HEK293 (cell line): ENCODE results near the gene FSD1.

ENCODE experiments used
- CTCF ChIA-PET: fragments of 350-600 bp; formaldehyde crosslinking; extraction: SDS; loops from one replicate; lab custom pipeline; 2021; ENCODE audit warnings: antibody characterized with exemption; lab: Yijun Ruan, JAX
- POLR2A ChIA-PET: fragments of 300-600 bp; formaldehyde crosslinking; extraction: SDS; loops from one replicate; lab custom pipeline; 2020; ENCODE audit warnings: antibody characterized with exemption, inconsistent platforms; lab: Yijun Ruan, JAX
- H3K27ac ChIP-seq: fragments of 200-500 bp; sonication (Bioruptor generic); 2 replicates; pipeline ENCODE4 v1.5.1; 2014; ENCODE audit warnings: low read depth, low read length, control low read depth, inconsistent platforms; ENCODE audit errors: extremely low read depth
- H3K36me3 ChIP-seq, 2 experiments: fragments of 200-500 bp in 1 of 2; sonication (Bioruptor generic) in 1 of 2; 1 replicate in 1 of 2; 2 replicates in 1 of 2; pipeline ENCODE4 v1.5.1; 2014 to 2017; ENCODE audit warnings: inconsistent platforms in 2 of 2, low read length in 2 of 2; ENCODE audit not compliant: control insufficient read depth in 2 of 2, insufficient read depth in 1 of 2
- H3K4me1 ChIP-seq: fragments of 200-500 bp; sonication (Bioruptor generic); 2 replicates; pipeline ENCODE4 v1.5.1; 2014; ENCODE audit warnings: mild to moderate bottlenecking, low read length, inconsistent platforms; ENCODE audit not compliant: control insufficient read depth, insufficient read depth
- H3K4me3 ChIP-seq: 2 replicates; pipeline ENCODE4 v1.5.1; 2011; ENCODE audit warnings: low read depth, mild to moderate bottlenecking, control low read depth, low read length, moderate library complexity
- H3K9me3 ChIP-seq: fragments of 200-500 bp; sonication (Bioruptor generic); 2 replicates; pipeline ENCODE4 v1.5.1; 2014; ENCODE audit warnings: low read depth, low read length, inconsistent platforms; ENCODE audit not compliant: control insufficient read depth, insufficient read depth
- KLF1 ChIP-seq: fragments of 450-650 bp; formaldehyde crosslinking; IDR thresholded peaks from 2 replicates; pipeline ENCODE4 v1.5.1; 2016; ENCODE audit warnings: missing biosample characterization, missing genetic modification characterization
- KLF9 ChIP-seq: fragments of 450-650 bp; formaldehyde crosslinking; IDR thresholded peaks from 2 replicates; pipeline ENCODE4 v1.5.1; 2016; ENCODE audit warnings: missing biosample characterization, missing genetic modification characterization, low read depth
- REPIN1 ChIP-seq: fragments of 450-650 bp; formaldehyde crosslinking; IDR thresholded peaks from 2 replicates; pipeline ENCODE4 v1.5.1; 2017; ENCODE audit warnings: missing biosample characterization, missing genetic modification characterization, low read depth
- SCRT1 ChIP-seq: fragments of 450-650 bp; formaldehyde crosslinking; IDR thresholded peaks from 2 replicates; pipeline ENCODE4 v1.5.1; 2016; ENCODE audit warnings: missing biosample characterization, missing genetic modification characterization, borderline replicate concordance
- SP7 ChIP-seq: fragments of 450-650 bp; formaldehyde crosslinking; IDR thresholded peaks from 2 replicates; pipeline ENCODE4 v1.5.1; 2016; ENCODE audit warnings: missing biosample characterization, missing genetic modification characterization
- TRIM28 ChIP-seq: IDR thresholded peaks from 2 replicates; pipeline ENCODE4 v1.6.1; 2011; ENCODE audit warnings: low read length, control low read depth, borderline replicate concordance
- ZBTB17 ChIP-seq: fragments of 450-650 bp; formaldehyde crosslinking; IDR thresholded peaks from 2 replicates; pipeline ENCODE4 v1.5.1; 2016; ENCODE audit warnings: missing biosample characterization, missing genetic modification characterization
- ZFP41 ChIP-seq: fragments of 450-650 bp; formaldehyde crosslinking; IDR thresholded peaks from 2 replicates; pipeline ENCODE4 v1.5.1; 2016; ENCODE audit warnings: missing biosample characterization, missing genetic modification characterization, borderline replicate concordance
- ZNF10 ChIP-seq: fragments of 450-650 bp; formaldehyde crosslinking; IDR thresholded peaks from 2 replicates; pipeline ENCODE4 v1.5.1; 2017; ENCODE audit warnings: missing biosample characterization, missing genetic modification characterization
- ZNF112 ChIP-seq: fragments of 450-650 bp; formaldehyde crosslinking; IDR thresholded peaks from 2 replicates; pipeline ENCODE4 v1.5.0; 2017; ENCODE audit warnings: missing biosample characterization, missing genetic modification characterization
- ZNF138 ChIP-seq: fragments of 450-650 bp; formaldehyde crosslinking; IDR thresholded peaks from 2 replicates; pipeline ENCODE4 v1.5.1; 2016; ENCODE audit warnings: missing biosample characterization, missing genetic modification characterization, borderline replicate concordance
- ZNF239 ChIP-seq: fragments of 450-650 bp; formaldehyde crosslinking; IDR thresholded peaks from 2 replicates; pipeline ENCODE4 v1.5.1; 2016; ENCODE audit warnings: missing biosample characterization, missing genetic modification characterization
- ZNF404 ChIP-seq: fragments of 450-650 bp; formaldehyde crosslinking; IDR thresholded peaks from 2 replicates; pipeline ENCODE4 v1.5.1; 2017; ENCODE audit warnings: missing biosample characterization, missing genetic modification characterization
- ZNF530 ChIP-seq: fragments of 450-650 bp; formaldehyde crosslinking; IDR thresholded peaks from 2 replicates; pipeline ENCODE4 v1.5.1; 2016; ENCODE audit warnings: low read depth, missing biosample characterization, missing genetic modification characterization
- ZNF555 ChIP-seq: fragments of 450-650 bp; formaldehyde crosslinking; conservative IDR thresholded peaks from 2 replicates; pipeline ENCODE4 v1.5.1; 2017; ENCODE audit warnings: missing biosample characterization, mild to moderate bottlenecking, missing genetic modification characterization, inconsistent platforms
- ZNF571 ChIP-seq: fragments of 450-650 bp; formaldehyde crosslinking; IDR thresholded peaks from 2 replicates; pipeline ENCODE4 v1.5.0; 2017; ENCODE audit warnings: missing biosample characterization, missing genetic modification characterization
- ZNF600 ChIP-seq: fragments of 450-650 bp; formaldehyde crosslinking; IDR thresholded peaks from 2 replicates; pipeline ENCODE4 v1.5.1; 2016; ENCODE audit warnings: missing biosample characterization, missing genetic modification characterization
- ZNF776 ChIP-seq: fragments of 450-650 bp; formaldehyde crosslinking; IDR thresholded peaks from 2 replicates; pipeline ENCODE4 v1.5.0; 2017; ENCODE audit warnings: missing biosample characterization, missing genetic modification characterization, borderline replicate concordance
- ZNF830 ChIP-seq: fragments of 450-650 bp; IDR thresholded peaks from 2 replicates; pipeline ENCODE4 v1.5.0; 2018; ENCODE audit warnings: missing biosample characterization, missing genetic modification characterization, low read depth, mild to moderate bottlenecking, moderate library complexity
- ZSCAN30 ChIP-seq: fragments of 450-650 bp; IDR thresholded peaks from 2 replicates; pipeline ENCODE4 v1.5.1; 2018; ENCODE audit warnings: missing biosample characterization, mild to moderate bottlenecking, missing genetic modification characterization, moderate library complexity
- TF ChIP-seq, protein P1 (sequence below): fragments of 450-650 bp; formaldehyde crosslinking; IDR thresholded peaks from 2 replicates; pipeline ENCODE4 v1.5.1; 2016; ENCODE audit warnings: missing biosample characterization, missing genetic modification characterization, borderline replicate concordance
- TF ChIP-seq, protein P2 (sequence below): fragments of 450-650 bp; formaldehyde crosslinking; IDR thresholded peaks from 2 replicates; pipeline ENCODE4; 2016; ENCODE audit warnings: missing biosample characterization, missing genetic modification characterization
- TF ChIP-seq, protein P3 (sequence below): fragments of 450-650 bp; formaldehyde crosslinking; IDR thresholded peaks from 2 replicates; pipeline ENCODE4 v1.5.1; 2016; ENCODE audit warnings: missing biosample characterization, missing genetic modification characterization
- TF ChIP-seq, protein P4 (sequence below): fragments of 450-650 bp; formaldehyde crosslinking; IDR thresholded peaks from 2 replicates; pipeline ENCODE4 v1.5.1; 2016; ENCODE audit warnings: missing biosample characterization, missing genetic modification characterization
- TF ChIP-seq, protein P5 (sequence below): fragments of 450-650 bp; formaldehyde crosslinking; IDR thresholded peaks from 2 replicates; pipeline ENCODE4 v1.5.1; 2017; ENCODE audit warnings: missing biosample characterization, missing genetic modification characterization

FSD1 gene

DNA sequence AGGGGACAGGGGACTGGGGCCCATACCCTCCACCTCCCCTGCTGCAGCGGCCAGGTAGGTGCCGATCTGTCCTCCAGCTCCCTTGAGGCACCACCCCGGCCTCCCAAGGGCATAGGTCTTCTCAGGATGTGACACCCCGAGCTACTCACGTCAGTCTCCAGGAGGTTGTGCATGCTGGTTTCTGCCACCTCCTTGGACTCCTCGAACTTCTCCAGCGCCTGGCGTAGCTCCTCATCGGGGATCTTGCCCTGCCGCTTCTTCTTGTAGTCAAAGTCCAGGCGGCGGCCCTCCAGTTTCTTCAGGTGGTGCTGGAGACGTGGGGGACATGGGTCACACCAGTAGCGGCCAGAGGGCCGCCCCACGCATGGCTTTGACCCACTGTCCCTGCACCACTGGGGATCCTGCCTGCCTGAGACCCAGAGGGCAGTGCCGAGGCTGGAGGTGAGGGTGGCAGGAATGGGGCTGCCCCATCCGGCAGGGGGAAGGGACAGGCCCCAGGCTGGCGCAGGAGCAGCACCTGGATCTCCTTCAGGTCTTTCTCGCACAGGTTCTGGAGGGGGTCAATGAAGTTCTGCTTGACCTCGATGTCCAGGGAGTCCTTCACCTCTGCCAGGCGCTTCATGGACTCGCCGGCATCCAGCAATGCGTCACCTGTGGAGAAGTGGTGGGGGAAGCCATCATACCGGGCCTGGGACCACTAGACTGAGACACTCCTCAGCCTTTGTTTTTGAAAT, 59.3 kb downstream of the FSD1 start:
- Histone ChIP-seq H3K9me3 (no peaks in the 10 kb centered on the region), H3K4me1 (no peaks in the 10 kb centered on the region), H3K27ac (no peak overlapping the region), H3K36me3 (peaks cover 9 to 87% of the 10 kb centered on the region in 2 experiments; a peak in 2 of 3 replicates), H3K4me3 (no peak overlapping the region)
- CTCF ChIA-PET, result interaction anchor here (1.9 to 2.7 kb wide), 6 partner anchors 11 to 97 kb away, joined by 5 to 17 read pairs (median 10); partner anchors contain the start of gene SH3GL1
- TF ChIP-seq REPIN1 (tag by site-specific recombination) (no peak), ZNF239 (no peak), ZNF138 (tag by site-specific recombination) (no peak), ZNF404 (tag by site-specific recombination) (no peak), ZNF112 (no peak), ZNF571 (tag by site-specific recombination) (no peak), ZNF555 (tag by site-specific recombination) (no peak), ZFP41 (tag by site-specific recombination) (no peak)
- TF ChIP-seq, protein P1, sequence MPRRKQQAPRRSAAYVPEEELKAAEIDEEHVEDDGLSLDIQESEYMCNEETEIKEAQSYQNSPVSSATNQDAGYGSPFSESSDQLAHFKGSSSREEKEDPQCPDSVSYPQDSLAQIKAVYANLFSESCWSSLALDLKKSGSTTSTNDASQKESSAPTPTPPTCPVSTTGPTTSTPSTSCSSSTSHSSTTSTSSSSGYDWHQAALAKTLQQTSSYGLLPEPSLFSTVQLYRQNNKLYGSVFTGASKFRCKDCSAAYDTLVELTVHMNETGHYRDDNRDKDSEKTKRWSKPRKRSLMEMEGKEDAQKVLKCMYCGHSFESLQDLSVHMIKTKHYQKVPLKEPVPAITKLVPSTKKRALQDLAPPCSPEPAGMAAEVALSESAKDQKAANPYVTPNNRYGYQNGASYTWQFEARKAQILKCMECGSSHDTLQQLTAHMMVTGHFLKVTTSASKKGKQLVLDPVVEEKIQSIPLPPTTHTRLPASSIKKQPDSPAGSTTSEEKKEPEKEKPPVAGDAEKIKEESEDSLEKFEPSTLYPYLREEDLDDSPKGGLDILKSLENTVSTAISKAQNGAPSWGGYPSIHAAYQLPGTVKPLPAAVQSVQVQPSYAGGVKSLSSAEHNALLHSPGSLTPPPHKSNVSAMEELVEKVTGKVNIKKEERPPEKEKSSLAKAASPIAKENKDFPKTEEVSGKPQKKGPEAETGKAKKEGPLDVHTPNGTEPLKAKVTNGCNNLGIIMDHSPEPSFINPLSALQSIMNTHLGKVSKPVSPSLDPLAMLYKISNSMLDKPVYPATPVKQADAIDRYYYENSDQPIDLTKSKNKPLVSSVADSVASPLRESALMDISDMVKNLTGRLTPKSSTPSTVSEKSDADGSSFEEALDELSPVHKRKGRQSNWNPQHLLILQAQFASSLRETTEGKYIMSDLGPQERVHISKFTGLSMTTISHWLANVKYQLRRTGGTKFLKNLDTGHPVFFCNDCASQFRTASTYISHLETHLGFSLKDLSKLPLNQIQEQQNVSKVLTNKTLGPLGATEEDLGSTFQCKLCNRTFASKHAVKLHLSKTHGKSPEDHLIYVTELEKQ (tag by site-specific recombination), result no peak
- TF ChIP-seq, protein P2, sequence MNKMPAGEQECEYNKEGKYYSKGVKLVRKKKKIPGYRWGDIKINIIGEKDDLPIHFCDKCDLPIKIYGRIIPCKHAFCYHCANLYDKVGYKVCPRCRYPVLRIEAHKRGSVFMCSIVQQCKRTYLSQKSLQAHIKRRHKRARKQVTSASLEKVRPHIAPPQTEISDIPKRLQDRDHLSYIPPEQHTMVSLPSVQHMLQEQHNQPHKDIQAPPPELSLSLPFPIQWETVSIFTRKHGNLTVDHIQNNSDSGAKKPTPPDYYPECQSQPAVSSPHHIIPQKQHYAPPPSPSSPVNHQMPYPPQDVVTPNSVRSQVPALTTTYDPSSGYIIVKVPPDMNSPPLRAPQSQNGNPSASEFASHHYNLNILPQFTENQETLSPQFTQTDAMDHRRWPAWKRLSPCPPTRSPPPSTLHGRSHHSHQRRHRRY (tag by site-specific recombination), result no peak
- TF ChIP-seq, protein P3, sequence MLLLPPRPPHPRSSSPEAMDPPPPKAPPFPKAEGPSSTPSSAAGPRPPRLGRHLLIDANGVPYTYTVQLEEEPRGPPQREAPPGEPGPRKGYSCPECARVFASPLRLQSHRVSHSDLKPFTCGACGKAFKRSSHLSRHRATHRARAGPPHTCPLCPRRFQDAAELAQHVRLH (tag by site-specific recombination), result no peak
- POLR2A ChIA-PET, result interaction anchor here (1.2 to 3.6 kb wide), 3 partner anchors 12 to 21 kb away, joined by 3 to 15 read pairs (median 5); partner anchors contain the start of gene MPND

DNA sequence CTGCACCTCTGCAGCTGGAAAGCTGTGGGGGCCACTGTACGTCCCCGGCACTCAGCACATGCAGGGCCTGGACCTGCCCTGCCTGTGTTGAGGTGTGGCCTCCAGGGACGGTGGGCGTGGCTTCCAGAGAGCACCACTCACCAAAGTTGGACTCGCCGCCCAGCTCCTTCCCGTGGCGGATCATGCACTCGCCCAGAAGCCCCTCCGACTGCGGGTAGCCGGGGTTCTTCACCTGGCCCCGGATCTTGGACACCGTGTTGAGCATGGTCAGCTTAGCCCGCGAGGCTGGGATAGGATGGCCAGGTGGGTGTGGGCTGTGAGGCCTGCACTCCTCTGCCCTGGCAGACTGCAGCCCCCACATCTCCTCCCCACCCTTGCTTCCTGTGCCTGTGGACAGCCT, 60.9 kb downstream of the FSD1 start:
- no peak overlapping the region for H3K27ac ChIP-seq
- CTCF ChIA-PET, result interaction anchor here (1.9 to 3.9 kb wide), 3 partner anchors 10 to 98 kb away, joined by 5 to 19 read pairs (median 9); no protein-coding TSS in a partner anchor
- 0 out of 2 replicates have a peak, but pooled peaks cover 5% of the 10 kb centered on the region for H3K4me1 ChIP-seq
- TF ChIP-seq TRIM28, result no peak
- TF ChIP-seq ZNF10 (tag by site-specific recombination), result 0 out of 2 replicates have a peak, but pooled peaks have one; percentile 8
- TF ChIP-seq ZNF830, result no peak
- TF ChIP-seq KLF1 (tag by site-specific recombination), result peak; percentile 27; the same call in 1 of the 2 replicates
- TF ChIP-seq ZNF776 (tag by site-specific recombination), result no peak
- TF ChIP-seq, protein P4, sequence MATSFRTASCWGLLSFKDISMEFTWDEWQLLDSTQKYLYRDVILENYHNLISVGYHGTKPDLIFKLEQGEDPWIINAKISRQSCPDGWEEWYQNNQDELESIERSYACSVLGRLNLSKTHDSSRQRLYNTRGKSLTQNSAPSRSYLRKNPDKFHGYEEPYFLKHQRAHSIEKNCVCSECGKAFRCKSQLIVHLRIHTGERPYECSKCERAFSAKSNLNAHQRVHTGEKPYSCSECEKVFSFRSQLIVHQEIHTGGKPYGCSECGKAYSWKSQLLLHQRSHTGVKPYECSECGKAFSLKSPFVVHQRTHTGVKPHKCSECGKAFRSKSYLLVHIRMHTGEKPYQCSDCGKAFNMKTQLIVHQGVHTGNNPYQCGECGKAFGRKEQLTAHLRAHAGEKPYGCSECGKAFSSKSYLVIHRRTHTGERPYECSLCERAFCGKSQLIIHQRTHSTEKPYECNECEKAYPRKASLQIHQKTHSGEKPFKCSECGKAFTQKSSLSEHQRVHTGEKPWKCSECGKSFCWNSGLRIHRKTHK (tag by site-specific recombination), result no peak
- no peak for TF ChIP-seq SP7 (tag by site-specific recombination)
- TF ChIP-seq ZNF600 (tag by site-specific recombination), result peak; percentile 77
- TF ChIP-seq KLF9 (tag by site-specific recombination), result peak; percentile 35; the same call in 1 of the 2 replicates
- TF ChIP-seq ZNF530 (tag by site-specific recombination), result no peak
- TF ChIP-seq ZSCAN30 (tag by site-specific recombination), result no peak
- no peak for TF ChIP-seq ZBTB17 (tag by site-specific recombination)
- TF ChIP-seq SCRT1 (tag by site-specific recombination), result no peak
- TF ChIP-seq, protein P5, sequence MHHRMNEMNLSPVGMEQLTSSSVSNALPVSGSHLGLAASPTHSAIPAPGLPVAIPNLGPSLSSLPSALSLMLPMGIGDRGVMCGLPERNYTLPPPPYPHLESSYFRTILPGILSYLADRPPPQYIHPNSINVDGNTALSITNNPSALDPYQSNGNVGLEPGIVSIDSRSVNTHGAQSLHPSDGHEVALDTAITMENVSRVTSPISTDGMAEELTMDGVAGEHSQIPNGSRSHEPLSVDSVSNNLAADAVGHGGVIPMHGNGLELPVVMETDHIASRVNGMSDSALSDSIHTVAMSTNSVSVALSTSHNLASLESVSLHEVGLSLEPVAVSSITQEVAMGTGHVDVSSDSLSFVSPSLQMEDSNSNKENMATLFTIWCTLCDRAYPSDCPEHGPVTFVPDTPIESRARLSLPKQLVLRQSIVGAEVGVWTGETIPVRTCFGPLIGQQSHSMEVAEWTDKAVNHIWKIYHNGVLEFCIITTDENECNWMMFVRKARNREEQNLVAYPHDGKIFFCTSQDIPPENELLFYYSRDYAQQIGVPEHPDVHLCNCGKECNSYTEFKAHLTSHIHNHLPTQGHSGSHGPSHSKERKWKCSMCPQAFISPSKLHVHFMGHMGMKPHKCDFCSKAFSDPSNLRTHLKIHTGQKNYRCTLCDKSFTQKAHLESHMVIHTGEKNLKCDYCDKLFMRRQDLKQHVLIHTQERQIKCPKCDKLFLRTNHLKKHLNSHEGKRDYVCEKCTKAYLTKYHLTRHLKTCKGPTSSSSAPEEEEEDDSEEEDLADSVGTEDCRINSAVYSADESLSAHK, result no peak

More for the DNA sequence above, 60.9 kb downstream of the FSD1 start:
- no peak overlapping the region for H3K4me3 ChIP-seq
- no peaks in the 10 kb centered on the region for H3K9me3 ChIP-seq
- H3K36me3 ChIP-seq, result peaks cover 9 to 71% of the 10 kb centered on the region in 2 experiments; a peak in 2 of 3 replicates
- POLR2A ChIA-PET, result interaction anchor here (3.6 kb wide), 1 partner anchor 10 kb away, joined by 15 read pairs; no protein-coding TSS in a partner anchor
